Stimulated activated naive CD8-positive, alpha-beta T cell treated with anti-CD3 and anti-CD28 coated beads, Interleukin-15, amount 100 ng/mL, for 72 hours (primary cell): Measurements from ENCODE around the gene IRAG1.

ENCODE experiments used
- ATAC-seq: fragments of 150-1000 bp; cut with Tn5 transposase; 2 replicates; pipeline ENCODE4 v1.10.0; 2021; ENCODE audit warnings: mild to moderate bottlenecking, moderate library complexity
- DNase-seq, 2 donors: peaks; one replicate each; pipeline ENCODE4 v3.0.0; 2021 to 2022
- H3K27ac Mint-ChIP-seq, 2 donors: one replicate each; pipeline ENCODE4 v1.8.0; 2022; ENCODE audit warnings: mild to moderate bottlenecking in 2 of 2, mixed read lengths in 2 of 2, moderate library complexity in 2 of 2
- H3K27me3 Mint-ChIP-seq: one replicate; pipeline ENCODE4 v1.8.0; 2022; ENCODE audit warnings: mixed read lengths
- H3K4me1 Mint-ChIP-seq: one replicate; pipeline ENCODE4 v1.8.0; 2022; ENCODE audit warnings: mild to moderate bottlenecking, mixed read lengths
- H3K4me3 Mint-ChIP-seq, 2 donors: one replicate each; pipeline ENCODE4 v1.8.0; 2022; ENCODE audit warnings: mild to moderate bottlenecking in 2 of 2, mixed read lengths in 2 of 2, moderate library complexity in 1 of 2
- H3K9me3 Mint-ChIP-seq, 2 donors: one replicate each; pipeline ENCODE4 v1.8.0; 2022; ENCODE audit warnings: mixed read lengths in 2 of 2

Gene IRAG1

GRCh38 chr11:10646681-10647355 is 46.7 kb downstream of the IRAG1 start:
- Mint-ChIP-seq H3K4me3 (no peak overlapping the region), H3K27ac (no peak overlapping the region), H3K4me1 (peaks cover 9% of the 10 kb centered on the region), H3K9me3 (no peaks in the 10 kb centered on the region), H3K27me3 (no peaks in the 10 kb centered on the region)
- DNase-seq (no peak), ATAC-seq (no peak)

- Mint-ChIP-seq H3K27ac (no peak overlapping the region), H3K9me3 (no peaks in the 10 kb centered on the region), H3K4me1 (peaks cover 9% of the 10 kb centered on the region), H3K27me3 (no peaks in the 10 kb centered on the region), H3K4me3 (no peak overlapping the region)
- DNase-seq (no peak), ATAC-seq (no peak)
Measured at GRCh38 chr11:10646005-10646404, 47.5 kb downstream of the IRAG1 start.

GRCh38 chr11:10645212-10645795 is 48.3 kb downstream of the IRAG1 start:
- DNase-seq (no peak), ATAC-seq (no peak)
- Mint-ChIP-seq H3K27ac (no peak overlapping the region), H3K4me3 (no peak overlapping the region), H3K27me3 (no peaks in the 10 kb centered on the region), H3K9me3 (no peaks in the 10 kb centered on the region), H3K4me1 (peaks cover 9% of the 10 kb centered on the region)
